Skeletal muscle cell (primary cell): Measurements from ENCODE around the gene TEX44.
"Not testable (repeated sequence)": the region's sequence is repeated elsewhere in the genome, so short reads cannot be mapped to it uniquely, and the experiment has no call there.

Experiments used
- DNase-seq: peaks from one replicate; pipeline ENCODE4 v3.0.0-alpha.2; 2010; ENCODE audit warnings: low read depth
- H3K4me3 ChIP-seq: 2 replicates; pipeline ENCODE4 v1.5.1; 2011; ENCODE audit warnings: low read depth, mild to moderate bottlenecking, control low read depth, low read length, moderate library complexity

Gene TEX44

GRCh38 chr2:231592636-231593145 lies at the start of gene TEX44:
Gene TEX44 (plus strand): TSS chr2:231592864. CDS start chr2:231592952, 88 bp downstream.
- H3K4me3 ChIP-seq, result no peak within 1 kb of the TSS
- DNase-seq, result no peak

DNA sequence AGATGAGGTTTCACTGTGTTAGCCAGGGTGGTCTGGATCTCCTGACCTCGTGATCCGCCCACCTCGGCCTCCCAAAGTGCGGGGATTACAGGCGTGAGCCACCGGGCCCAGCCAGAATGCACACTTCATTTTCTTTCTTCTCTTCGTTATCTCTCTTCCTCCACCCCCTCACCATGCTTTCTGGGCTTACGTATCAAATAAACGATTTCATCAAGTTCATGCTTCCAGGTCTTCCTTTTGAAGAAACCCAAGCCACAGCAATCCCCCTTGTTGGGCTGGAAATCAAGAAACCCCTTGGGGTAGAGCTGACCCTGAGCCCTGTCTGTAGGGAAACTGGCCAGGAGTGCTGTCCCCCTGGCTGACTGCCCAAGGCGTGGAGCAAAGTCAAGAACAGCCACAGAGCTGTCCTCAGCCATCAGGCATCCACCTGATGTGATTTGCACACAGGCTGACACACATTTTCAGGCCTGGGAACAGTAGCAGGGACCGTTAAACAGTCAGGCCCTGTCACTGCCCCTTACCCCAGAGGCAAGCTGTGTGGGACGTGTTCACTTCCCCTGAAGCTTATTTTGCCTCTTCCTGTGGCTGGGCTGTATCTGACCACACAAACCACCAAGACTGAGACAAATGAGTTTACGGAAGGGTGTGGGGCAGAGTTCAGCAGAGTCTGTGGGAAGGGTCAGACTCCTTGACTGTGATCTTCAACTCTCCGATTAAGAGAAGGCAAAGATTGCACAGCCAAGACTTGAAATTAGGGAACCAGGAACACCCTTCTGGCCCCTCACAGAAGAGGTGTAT lies 47.4 kb upstream of the TEX44 start:
- H3K4me3 ChIP-seq, result no peak overlapping the region
- peak; percentile 9 for DNase-seq

- no peak for DNase-seq
- no peak overlapping the region for H3K4me3 ChIP-seq
Measured at GRCh38 chr2:231546014-231546715, 46.5 kb upstream of the TEX44 start.

DNA sequence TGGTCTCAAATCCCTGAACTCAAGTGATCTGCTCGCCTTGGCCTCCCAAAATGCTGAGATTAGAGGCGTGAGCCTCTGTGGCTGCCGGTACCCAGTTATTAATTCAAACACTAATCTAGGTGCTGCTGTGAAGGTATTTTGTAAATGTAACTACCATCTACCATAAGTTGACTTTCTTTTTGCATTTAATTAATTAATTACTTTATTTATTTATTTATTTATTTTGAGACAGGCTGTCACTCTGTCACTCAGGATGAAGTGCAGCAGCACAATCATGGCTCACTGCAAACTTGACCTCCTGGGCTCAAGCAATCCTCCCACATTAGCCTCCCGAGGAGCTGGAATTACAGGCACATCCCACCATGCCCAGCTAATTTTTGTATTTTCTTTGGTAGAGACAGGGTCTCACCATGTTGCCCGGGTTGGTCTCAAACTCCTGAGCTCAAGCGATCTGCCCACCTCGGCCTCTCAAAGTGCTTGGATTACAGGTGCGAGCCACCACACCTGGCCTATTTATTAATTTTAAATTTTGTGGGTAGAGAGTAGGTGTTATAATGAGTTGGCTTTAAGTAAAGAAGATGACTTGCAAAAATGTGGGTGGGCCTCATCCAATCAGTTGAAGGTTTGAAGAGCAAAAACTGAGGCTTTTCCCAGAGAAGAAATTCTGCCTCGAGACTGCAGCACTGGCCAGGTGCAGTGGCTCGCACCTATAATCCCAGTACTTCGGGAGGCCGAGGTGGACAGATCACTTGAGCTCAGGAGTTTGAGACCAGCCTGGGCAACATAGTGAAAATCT lies 45.2 kb upstream of the TEX44 start:
- DNase-seq, result no peak
- H3K4me3 ChIP-seq, result no peak overlapping the region

- DNase-seq, result no peak
- H3K4me3 ChIP-seq, result no peak overlapping the region
Measured at GRCh38 chr2:231548752-231549151, 43.9 kb upstream of the TEX44 start.

GRCh38 chr2:231549446-231550239 lies 43.0 kb upstream of the TEX44 start:
- H3K4me3 ChIP-seq, result no peak overlapping the region
- DNase-seq, result no peak

GRCh38 chr2:231552752-231553151 lies 39.9 kb upstream of the TEX44 start:
- no peak overlapping the region for H3K4me3 ChIP-seq
- DNase-seq, result no peak

- no peak overlapping the region for H3K4me3 ChIP-seq
- no peak for DNase-seq
Measured at GRCh38 chr2:231554327-231554726, 38.3 kb upstream of the TEX44 start.

GRCh38 chr2:231554748-231555545 lies 37.7 kb upstream of the TEX44 start:
- peak; percentile 8 for DNase-seq

DNA sequence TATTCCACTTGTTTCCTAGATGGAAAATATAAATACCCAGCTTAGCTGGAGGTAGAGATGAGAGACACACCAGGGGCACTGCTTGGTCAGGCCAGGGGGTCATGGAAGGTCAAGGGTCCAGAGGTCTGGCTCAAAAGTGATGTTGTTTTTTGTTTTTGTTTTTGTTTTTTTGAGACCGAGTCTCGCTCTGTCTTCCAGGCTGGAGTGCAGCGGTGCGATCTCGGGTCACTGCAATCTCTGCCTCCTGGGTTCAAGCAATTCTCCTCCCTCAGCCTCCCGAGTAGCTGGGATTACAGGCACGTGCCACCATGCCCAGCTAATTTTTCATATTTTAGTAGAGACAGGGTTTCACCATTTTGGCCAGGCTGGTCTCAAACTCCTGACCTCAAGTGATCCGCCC lies 36.2 kb upstream of the TEX44 start:
- DNase-seq, H3K4me3 ChIP-seq: not testable (repeated sequence)

More at GRCh38 chr2:231554748-231555545, 37.7 kb upstream of the TEX44 start:
- no peak overlapping the region for H3K4me3 ChIP-seq

DNA sequence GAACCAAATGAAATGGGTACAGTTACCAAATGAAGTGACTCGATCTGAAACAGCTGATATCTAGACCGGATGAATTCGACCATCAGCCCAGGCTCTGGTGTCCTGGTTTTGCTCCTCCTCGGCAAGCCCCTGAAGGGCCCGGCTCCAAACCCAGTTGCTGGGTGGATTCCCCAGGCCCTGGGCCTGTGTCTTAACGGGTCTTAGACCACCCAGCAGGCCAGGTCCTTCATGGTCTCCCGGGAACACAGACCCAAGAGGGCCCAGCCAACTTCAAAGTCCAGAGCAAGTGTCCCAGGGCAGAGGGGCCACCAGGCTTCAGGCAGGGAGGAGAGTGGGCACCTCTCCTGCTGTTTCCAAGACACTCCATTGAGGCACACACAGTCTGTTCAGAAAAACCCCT lies 35.7 kb upstream of the TEX44 start:
- no peak for DNase-seq
- no peak overlapping the region for H3K4me3 ChIP-seq

GRCh38 chr2:231557571-231558217 lies 35.0 kb upstream of the TEX44 start:
- DNase-seq, result peak; percentile 47
- H3K4me3 ChIP-seq, result no peak overlapping the region

DNA sequence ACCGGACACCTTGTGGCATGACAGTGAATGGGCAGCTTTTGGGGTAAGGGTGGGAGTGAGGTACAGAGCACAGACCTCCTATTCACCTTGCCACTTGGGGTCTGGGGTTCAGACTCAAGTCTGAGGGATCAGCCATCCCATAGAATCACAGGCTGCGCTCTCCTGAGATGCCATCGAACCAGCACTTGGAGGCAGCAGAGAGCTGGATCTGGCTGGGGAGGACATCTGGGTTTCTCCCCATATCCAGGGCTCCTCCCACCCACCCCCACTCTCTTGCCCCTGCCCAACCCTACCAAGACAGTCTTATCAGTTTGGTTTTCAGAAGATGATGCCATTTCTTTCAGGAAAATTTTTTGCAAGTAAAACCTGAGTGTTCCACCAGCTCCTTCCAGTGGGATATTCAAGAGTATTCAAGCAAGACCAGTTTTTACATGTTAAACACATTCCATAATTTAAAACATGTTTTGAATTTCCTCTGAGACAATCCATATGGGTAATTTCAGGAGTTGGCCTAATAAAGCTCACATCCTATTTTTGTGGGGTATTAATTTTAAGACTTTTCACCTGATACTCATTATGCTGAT lies 29.2 kb upstream of the TEX44 start:
- peak; percentile 11 for DNase-seq
- H3K4me3 ChIP-seq, result no peak overlapping the region

DNA sequence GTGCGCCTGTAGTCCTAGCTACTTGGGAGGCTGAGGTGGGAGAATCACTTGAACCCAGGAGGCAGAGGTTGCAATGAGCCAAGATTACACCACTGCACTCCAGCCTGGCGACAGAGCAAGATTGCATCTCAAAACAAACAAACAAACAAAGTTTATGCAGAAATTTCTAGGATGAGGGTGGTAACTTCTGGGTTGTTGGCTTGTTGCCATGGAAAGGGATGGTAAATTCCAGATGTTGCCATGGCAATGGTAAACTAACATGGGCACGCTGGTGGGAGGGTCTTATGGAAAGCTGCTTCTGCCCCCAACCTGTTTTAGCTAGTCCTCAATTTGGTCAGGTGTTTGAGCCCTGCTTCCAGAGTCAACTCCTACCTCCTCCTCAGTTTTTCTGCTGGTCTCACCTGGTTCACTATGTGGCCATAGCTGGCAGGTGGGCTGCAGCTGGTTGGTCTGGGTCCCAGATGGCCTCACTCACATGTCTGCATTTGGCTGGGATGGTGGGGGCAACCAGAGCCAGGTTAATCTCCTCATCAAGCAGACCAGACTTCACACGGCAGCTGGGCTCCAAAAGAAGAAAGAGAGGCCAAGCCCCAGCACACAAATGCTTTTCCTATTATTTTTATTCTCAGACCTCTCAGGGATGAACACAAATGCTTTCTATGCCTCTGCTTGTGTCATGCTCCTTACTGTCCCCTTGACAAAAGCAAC lies 26.6 kb upstream of the TEX44 start:
- no peak for DNase-seq
- H3K4me3 ChIP-seq, result no peak overlapping the region

GRCh38 chr2:231567159-231567558 lies 25.5 kb upstream of the TEX44 start:
- DNase-seq, result no peak
- H3K4me3 ChIP-seq, result no peak overlapping the region

- no peak overlapping the region for H3K4me3 ChIP-seq
- no peak for DNase-seq
Measured at GRCh38 chr2:231568098-231568784, 24.4 kb upstream of the TEX44 start.
